DND-41 (cell line): Measurements from ENCODE around the gene SMARCC2.
A peak's percentile ranks its signal among the peaks of the same experiment; 100 is the strongest.

ENCODE experiments used
- ATAC-seq: fragments of 200-7000 bp; cut with Tn5 transposase; 3 replicates; pipeline ENCODE4 v1.9.1; 2021; ENCODE audit warnings: low read depth; ENCODE audit not compliant: insufficient read depth
- DNase-seq: peaks from one replicate; pipeline ENCODE4 v3.0.0-alpha.2; 2020
- H2AFZ ChIP-seq: 2 replicates; pipeline ENCODE4 v1.6.0; 2012; ENCODE audit warnings: low read depth, low read length
- H3K27ac ChIP-seq: 2 replicates; pipeline ENCODE4 v1.5.1; 2012; ENCODE audit warnings: low read length, inconsistent platforms
- H3K27me3 ChIP-seq: fragments of 200-600 bp; sonication (generic); 2 replicates; pipeline ENCODE4 v1.6.0; 2012; ENCODE audit warnings: low read length, mild to moderate bottlenecking, inconsistent platforms; ENCODE audit not compliant: insufficient read depth, poor library complexity
- H3K36me3 ChIP-seq: 2 replicates; pipeline ENCODE4 v1.5.1; 2012; ENCODE audit warnings: low read length, inconsistent platforms; ENCODE audit not compliant: insufficient read depth
- H3K4me1 ChIP-seq: 2 replicates; pipeline ENCODE4 v1.5.1; 2012; ENCODE audit warnings: mild to moderate bottlenecking, low read length; ENCODE audit not compliant: insufficient read depth
- H3K4me2 ChIP-seq: 2 replicates; pipeline ENCODE4 v1.6.0; 2012; ENCODE audit warnings: mild to moderate bottlenecking, moderate library complexity, low read length, inconsistent platforms; ENCODE audit not compliant: insufficient read depth
- H3K4me3 ChIP-seq, 2 experiments: fragments of 200-600 bp in 1 of 2; shearing (Covaris generic) in 1 of 2; 2 replicates each; pipeline ENCODE4 v1.5.1; 2012 to 2016; ENCODE audit warnings: inconsistent platforms in 2 of 2, low read length in 2 of 2, mild to moderate bottlenecking in 2 of 2, low read depth in 1 of 2, moderate library complexity in 1 of 2
- H3K79me2 ChIP-seq: 2 replicates; pipeline ENCODE4 v1.6.0; 2012; ENCODE audit warnings: low read length, inconsistent platforms; ENCODE audit not compliant: insufficient read depth
- H3K9ac ChIP-seq: 2 replicates; pipeline ENCODE4 v1.6.0; 2012; ENCODE audit warnings: low read depth, mild to moderate bottlenecking, inconsistent platforms, low read length, moderate library complexity
- H3K9me3 ChIP-seq: 2 replicates; pipeline ENCODE4 v1.5.1; 2012; ENCODE audit warnings: low read length, moderate library complexity, mild to moderate bottlenecking, inconsistent platforms; ENCODE audit not compliant: insufficient read depth, severe bottlenecking
- H4K20me1 ChIP-seq: 2 replicates; pipeline ENCODE4 v1.6.0; 2012; ENCODE audit warnings: low read length; ENCODE audit not compliant: insufficient read depth
- EZH2 ChIP-seq: IDR thresholded peaks from 3 replicates; pipeline ENCODE4 v1.6.1; 2012; ENCODE audit warnings: borderline replicate concordance, low read depth, mild to moderate bottlenecking, moderate library complexity, low read length, inconsistent platforms; ENCODE audit not compliant: severe bottlenecking
- TF ChIP-seq, protein P1 (sequence below): IDR thresholded peaks from 2 replicates; pipeline ENCODE4 v1.5.1; 2012; ENCODE audit warnings: borderline replicate concordance, low read length, moderate library complexity, mild to moderate bottlenecking; ENCODE audit not compliant: poor library complexity, severe bottlenecking; ENCODE audit errors: extremely low read depth

Gene SMARCC2

GRCh38 chr12:56120158-56120846 is 69.0 kb downstream of the SMARCC2 start:
- Histone ChIP-seq H3K27me3 (no peaks in the 10 kb centered on the region), H3K36me3 (peaks cover 51% of the 10 kb centered on the region), H3K4me2 (peak overlapping the region; percentile 97; the same call in 1 of the 2 replicates), H4K20me1 (0 out of 2 replicates have a peak, but pooled peaks cover 2% of the 10 kb centered on the region), H3K27ac (peak overlapping the region; percentile 57; the same call in 1 of the 2 replicates), H3K9me3 (no peaks in the 10 kb centered on the region), H2AFZ (no peak overlapping the region), H3K9ac (peak overlapping the region; percentile 78; the same call in 1 of the 2 replicates), H3K79me2 (peaks cover 66% of the 10 kb centered on the region), H3K4me1 (peaks cover 42% of the 10 kb centered on the region), H3K4me3 (no peak overlapping the region)
- DNase-seq (no peak), ATAC-seq (no peak)
- TF ChIP-seq, protein P1, sequence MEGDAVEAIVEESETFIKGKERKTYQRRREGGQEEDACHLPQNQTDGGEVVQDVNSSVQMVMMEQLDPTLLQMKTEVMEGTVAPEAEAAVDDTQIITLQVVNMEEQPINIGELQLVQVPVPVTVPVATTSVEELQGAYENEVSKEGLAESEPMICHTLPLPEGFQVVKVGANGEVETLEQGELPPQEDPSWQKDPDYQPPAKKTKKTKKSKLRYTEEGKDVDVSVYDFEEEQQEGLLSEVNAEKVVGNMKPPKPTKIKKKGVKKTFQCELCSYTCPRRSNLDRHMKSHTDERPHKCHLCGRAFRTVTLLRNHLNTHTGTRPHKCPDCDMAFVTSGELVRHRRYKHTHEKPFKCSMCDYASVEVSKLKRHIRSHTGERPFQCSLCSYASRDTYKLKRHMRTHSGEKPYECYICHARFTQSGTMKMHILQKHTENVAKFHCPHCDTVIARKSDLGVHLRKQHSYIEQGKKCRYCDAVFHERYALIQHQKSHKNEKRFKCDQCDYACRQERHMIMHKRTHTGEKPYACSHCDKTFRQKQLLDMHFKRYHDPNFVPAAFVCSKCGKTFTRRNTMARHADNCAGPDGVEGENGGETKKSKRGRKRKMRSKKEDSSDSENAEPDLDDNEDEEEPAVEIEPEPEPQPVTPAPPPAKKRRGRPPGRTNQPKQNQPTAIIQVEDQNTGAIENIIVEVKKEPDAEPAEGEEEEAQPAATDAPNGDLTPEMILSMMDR = no peak
- TF ChIP-seq EZH2 = no peak

- Histone ChIP-seq H3K4me1 (peaks cover 38% of the 10 kb centered on the region), H3K27me3 (no peaks in the 10 kb centered on the region), H3K9me3 (no peaks in the 10 kb centered on the region), H3K27ac (peak overlapping the region; percentile 75), H3K4me2 (peak overlapping the region; percentile 97), H3K9ac (peak overlapping the region; percentile 78), H4K20me1 (0 out of 2 replicates have a peak, but pooled peaks cover 2% of the 10 kb centered on the region), H2AFZ (no peak overlapping the region), H3K79me2 (peaks cover 64% of the 10 kb centered on the region), H3K36me3 (peaks cover 51% of the 10 kb centered on the region), H3K4me3 (peak overlapping the region; percentile 45 to 79)
- TF ChIP-seq EZH2 = no peak
- TF ChIP-seq, protein P1 = peak; percentile 87
- peak; percentile 75 for DNase-seq
- ATAC-seq = peak; percentile 15; the same call in 2 of the 3 replicates
Observed at GRCh38 chr12:56119361-56119796, 69.9 kb downstream of the SMARCC2 start.

DNA sequence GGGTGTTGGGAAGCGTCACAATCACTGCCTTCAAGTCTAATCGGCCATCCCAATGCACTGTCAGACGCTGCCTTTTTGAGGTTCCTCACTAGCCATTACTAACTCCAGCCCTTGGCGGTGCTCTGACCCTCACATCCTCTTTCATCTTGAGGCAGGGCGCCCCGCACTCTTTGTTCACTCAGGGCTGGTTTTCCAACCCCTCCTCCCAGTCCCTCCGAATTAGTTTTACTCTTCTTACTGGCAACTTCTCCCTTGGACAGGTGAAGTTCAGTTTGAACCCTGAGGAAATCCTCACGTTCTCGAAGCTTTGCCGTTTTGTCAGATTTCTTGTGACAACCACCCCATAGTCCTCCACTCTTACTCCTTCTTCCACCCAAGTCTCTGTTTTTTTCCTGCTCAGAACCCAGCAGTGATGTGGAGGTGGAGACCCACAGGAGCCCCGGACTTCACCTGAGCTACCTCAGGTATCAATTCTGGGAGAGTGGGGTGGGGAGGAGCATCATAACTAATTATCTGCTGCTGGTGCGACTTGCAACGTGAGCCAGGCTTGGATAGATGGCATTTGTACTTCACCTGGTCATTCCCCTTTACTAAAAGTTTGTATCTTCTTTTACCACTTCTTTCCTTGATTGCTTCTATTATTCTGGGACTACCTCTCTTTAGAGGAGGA is 70.5 kb downstream of the SMARCC2 start:
- no peak for DNase-seq

More for the DNA sequence above, 70.5 kb downstream of the SMARCC2 start:
- peaks cover 52% of the 10 kb centered on the region for H3K36me3 ChIP-seq
- H2AFZ ChIP-seq = peak overlapping the region; percentile 68; the same call in 1 of the 2 replicates
- H3K27ac ChIP-seq = peak overlapping the region; percentile 75
- no peaks in the 10 kb centered on the region for H3K27me3 ChIP-seq
- peaks cover 38% of the 10 kb centered on the region for H3K4me1 ChIP-seq
- H3K9ac ChIP-seq = peak overlapping the region; percentile 78
- no peak for ATAC-seq
- no peaks in the 10 kb centered on the region for H3K9me3 ChIP-seq
- H3K79me2 ChIP-seq = peaks cover 58% of the 10 kb centered on the region
- H3K4me2 ChIP-seq = peak overlapping the region; percentile 97
- 0 out of 2 replicates have a peak, but pooled peaks cover 2% of the 10 kb centered on the region for H4K20me1 ChIP-seq
- H3K4me3 ChIP-seq = peak overlapping the region; percentile 45 to 79
- TF ChIP-seq, protein P1 = no peak
- no peak for TF ChIP-seq EZH2
